ENCODE data around the gene DGKD.

DGKD gene

GRCh38 chr2:233408366-233409285 lies 54.3 kb downstream of the DGKD start:
- DNase-seq (ENCODE audit: low read depth): no peak
- TF ChIP-seq, protein P1, sequence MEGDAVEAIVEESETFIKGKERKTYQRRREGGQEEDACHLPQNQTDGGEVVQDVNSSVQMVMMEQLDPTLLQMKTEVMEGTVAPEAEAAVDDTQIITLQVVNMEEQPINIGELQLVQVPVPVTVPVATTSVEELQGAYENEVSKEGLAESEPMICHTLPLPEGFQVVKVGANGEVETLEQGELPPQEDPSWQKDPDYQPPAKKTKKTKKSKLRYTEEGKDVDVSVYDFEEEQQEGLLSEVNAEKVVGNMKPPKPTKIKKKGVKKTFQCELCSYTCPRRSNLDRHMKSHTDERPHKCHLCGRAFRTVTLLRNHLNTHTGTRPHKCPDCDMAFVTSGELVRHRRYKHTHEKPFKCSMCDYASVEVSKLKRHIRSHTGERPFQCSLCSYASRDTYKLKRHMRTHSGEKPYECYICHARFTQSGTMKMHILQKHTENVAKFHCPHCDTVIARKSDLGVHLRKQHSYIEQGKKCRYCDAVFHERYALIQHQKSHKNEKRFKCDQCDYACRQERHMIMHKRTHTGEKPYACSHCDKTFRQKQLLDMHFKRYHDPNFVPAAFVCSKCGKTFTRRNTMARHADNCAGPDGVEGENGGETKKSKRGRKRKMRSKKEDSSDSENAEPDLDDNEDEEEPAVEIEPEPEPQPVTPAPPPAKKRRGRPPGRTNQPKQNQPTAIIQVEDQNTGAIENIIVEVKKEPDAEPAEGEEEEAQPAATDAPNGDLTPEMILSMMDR (conservative IDR thresholded peaks at IDR 0.05; ENCODE audit: control insufficient read depth, insufficient read depth, low read depth, low read length): no peak
- H3K4me3 ChIP-seq (ENCODE audit: control insufficient read depth, low read depth, low read length): no peak overlapping the region

- no peak overlapping the region for H3K4me3 ChIP-seq (ENCODE audit: control insufficient read depth, low read depth, low read length)
- TF ChIP-seq, protein P1 (conservative IDR thresholded peaks at IDR 0.05; ENCODE audit: control insufficient read depth, insufficient read depth, low read depth, low read length): no peak
- DNase-seq (ENCODE audit: low read depth): no peak
Observed at GRCh38 chr2:233409286-233409991, 55.1 kb downstream of the DGKD start.

DNA sequence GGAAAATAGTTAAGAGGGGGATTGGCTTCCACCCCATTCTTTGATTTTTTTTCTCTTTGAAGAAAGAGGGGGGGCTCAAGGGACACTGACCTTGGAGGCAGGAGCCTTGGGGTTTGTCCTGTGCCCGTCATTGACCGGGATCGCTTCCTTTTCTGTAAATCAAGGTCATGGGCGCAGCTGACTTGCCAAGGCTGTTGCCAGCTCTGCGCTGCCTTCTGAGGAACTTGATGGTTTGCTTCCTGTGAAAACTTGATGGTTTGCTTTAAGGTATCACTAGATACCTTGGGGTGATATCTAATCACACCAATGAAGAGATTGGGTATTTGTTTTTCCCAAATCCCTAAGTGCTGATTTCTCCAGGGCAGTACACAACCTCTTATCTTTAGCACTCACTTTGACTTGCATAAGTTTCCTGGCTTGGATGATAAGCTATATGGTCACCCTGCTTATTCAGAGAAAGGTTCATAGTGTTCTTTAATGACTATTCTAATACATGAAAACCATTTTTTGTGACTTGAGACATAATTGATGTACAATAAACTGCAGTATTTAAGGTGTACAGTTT lies 56.0 kb downstream of the DGKD start:
- no peak for DNase-seq (ENCODE audit: low read depth)
- TF ChIP-seq, protein P1 (conservative IDR thresholded peaks at IDR 0.05; ENCODE audit: control insufficient read depth, insufficient read depth, low read depth, low read length): no peak
- H3K4me3 ChIP-seq (ENCODE audit: control insufficient read depth, low read depth, low read length): no peak overlapping the region

- TF ChIP-seq, protein P1 (conservative IDR thresholded peaks at IDR 0.05; ENCODE audit: control insufficient read depth, insufficient read depth, low read depth, low read length): no peak
- no peak overlapping the region for H3K4me3 ChIP-seq (ENCODE audit: control insufficient read depth, low read depth, low read length)
- no peak for DNase-seq (ENCODE audit: low read depth)
Observed at GRCh38 chr2:233411162-233411561, 56.9 kb downstream of the DGKD start.

- no peak for DNase-seq (ENCODE audit: low read depth)
- TF ChIP-seq, protein P1 (conservative IDR thresholded peaks at IDR 0.05; ENCODE audit: control insufficient read depth, insufficient read depth, low read depth, low read length): no peak
- no peak overlapping the region for H3K4me3 ChIP-seq (ENCODE audit: control insufficient read depth, low read depth, low read length)
Observed at GRCh38 chr2:233412405-233412804, 58.1 kb downstream of the DGKD start.

DNA sequence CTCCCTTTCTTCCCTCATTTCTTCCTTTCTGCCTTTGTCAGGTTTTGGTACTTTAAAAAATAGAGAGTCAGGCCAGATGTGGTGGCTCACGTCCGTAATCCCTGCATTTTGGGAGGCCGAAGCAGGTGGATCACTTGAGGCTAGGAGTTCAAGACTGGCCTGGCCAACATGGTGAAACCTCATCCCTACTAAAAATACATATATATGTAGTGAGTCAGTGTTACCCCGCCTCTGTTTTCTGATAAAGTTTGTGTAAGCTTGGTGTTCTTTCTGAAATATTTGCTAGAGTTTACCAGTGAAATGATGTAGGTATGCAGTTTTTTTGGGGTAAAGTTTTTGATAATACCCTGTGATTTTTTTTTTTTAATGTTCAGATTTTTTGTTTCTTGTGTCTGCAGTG lies 58.8 kb downstream of the DGKD start:
- H3K4me3 ChIP-seq (ENCODE audit: control insufficient read depth, low read depth, low read length): no peak overlapping the region
- DNase-seq (ENCODE audit: low read depth): peak; percentile 33
- TF ChIP-seq, protein P1 (conservative IDR thresholded peaks at IDR 0.05; ENCODE audit: control insufficient read depth, insufficient read depth, low read depth, low read length): no peak
